ENCODE data around the gene DQX1. TPM values are rescaled to one million over a fixed set of nuclear protein-coding genes. Genes with fewer than 3 reads are reported as not detected.
A peak's percentile ranks its signal among the peaks of the same experiment; 100 is the strongest.

Gene DQX1
- total RNA-seq, 1 donor: under 0.01 TPM

DNA sequence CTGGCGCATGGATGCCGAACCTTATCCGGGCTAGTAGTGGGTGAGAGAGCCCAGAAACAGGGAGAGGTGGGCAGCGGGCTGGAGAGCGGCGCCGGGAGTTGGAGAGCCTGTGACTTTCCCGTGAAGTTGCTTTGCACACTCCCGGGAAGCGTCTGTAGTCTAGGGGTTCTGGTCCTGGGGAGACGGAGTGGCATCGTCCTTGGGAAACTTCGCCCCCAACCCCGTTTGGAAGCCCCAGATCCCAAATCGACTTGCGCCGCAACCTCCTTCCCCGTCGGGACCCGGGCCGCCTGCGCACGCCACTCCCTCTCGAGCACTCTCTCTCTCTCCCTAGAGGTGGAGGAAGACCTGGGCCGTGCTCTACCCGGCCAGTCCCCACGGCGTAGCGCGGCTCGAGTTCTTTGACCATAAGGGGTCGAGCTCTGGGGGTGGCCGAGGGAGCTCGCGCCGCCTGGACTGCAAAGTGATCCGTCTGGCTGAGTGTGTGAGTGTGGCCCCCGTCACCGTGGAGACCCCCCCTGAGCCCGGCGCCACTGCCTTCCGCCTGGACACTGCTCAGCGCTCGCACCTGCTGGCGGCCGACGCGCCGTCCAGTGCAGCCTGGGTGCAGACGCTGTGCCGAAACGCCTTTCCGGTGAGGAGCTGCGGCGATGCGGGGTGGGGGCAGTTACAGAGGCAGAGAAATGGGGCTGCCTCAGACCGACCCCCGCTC, 28.9 kb upstream of the DQX1 start:
- peak in 1 of 3 donors; percentile 51 for DNase-seq (ENCODE audit: low read depth in 2 of 3, low spot score in 2 of 3)

DNA sequence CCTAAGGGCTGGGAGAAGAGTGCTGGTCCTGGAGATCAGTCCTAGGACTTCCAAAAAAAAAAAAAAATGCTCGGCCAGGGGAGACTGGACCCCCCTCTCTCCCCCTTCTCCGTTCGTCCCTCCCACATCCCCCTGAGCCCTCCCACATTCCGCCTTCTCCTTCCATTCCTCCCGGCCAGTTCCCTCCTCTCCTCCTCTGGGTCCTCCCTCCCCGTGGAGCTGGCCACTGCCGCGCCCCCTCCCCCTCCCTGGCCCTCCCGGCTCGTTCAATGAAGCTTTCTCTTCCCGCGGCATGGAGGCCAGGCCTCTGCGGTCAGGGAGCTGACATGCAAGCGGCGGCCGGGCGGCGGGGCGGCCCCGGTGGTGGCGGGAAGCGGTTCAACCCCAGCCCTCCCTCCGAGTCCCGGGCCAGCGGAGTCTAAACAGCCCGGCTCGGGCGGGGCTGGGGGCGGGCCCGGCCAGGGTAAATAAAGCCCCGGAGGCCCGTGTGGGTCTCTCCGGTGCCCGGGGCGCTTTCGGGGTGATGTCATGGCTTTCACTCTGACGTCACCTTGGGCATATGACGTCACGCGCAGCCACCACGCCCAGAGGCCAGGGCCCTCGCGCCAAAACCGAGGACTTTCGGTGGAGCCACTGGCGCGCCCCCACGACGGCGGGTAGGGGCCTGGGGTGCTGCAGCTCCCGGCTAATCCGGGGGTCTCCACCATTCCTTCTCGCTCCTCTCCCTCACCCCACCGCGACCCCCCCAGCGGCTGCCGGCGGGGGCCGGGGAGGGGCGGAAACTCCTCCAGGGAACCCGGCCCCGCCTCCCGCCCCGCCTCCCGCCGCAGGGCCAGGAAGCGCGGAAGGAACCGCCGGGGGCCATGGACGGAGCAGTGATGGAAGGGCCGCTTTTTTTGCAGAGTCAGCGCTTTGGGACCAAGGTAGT, 28.1 kb upstream of the DQX1 start, which contains the start of the genes DOK1 and LOXL3:
Gene DOK1, plus strand, starts transcription at position 829 of the 928 bp plus-strand sequence. Its CDS starts 35 bp downstream, at position 864.
Gene LOXL3, minus strand, starts transcription at position 51 of the 928 bp plus-strand sequence. CDS start 1,308 bp downstream, outside the sequence.
- DNase-seq (ENCODE audit: low read depth in 2 of 3, low spot score in 2 of 3): peak; percentile 79 to 86 (median 85)

DNA sequence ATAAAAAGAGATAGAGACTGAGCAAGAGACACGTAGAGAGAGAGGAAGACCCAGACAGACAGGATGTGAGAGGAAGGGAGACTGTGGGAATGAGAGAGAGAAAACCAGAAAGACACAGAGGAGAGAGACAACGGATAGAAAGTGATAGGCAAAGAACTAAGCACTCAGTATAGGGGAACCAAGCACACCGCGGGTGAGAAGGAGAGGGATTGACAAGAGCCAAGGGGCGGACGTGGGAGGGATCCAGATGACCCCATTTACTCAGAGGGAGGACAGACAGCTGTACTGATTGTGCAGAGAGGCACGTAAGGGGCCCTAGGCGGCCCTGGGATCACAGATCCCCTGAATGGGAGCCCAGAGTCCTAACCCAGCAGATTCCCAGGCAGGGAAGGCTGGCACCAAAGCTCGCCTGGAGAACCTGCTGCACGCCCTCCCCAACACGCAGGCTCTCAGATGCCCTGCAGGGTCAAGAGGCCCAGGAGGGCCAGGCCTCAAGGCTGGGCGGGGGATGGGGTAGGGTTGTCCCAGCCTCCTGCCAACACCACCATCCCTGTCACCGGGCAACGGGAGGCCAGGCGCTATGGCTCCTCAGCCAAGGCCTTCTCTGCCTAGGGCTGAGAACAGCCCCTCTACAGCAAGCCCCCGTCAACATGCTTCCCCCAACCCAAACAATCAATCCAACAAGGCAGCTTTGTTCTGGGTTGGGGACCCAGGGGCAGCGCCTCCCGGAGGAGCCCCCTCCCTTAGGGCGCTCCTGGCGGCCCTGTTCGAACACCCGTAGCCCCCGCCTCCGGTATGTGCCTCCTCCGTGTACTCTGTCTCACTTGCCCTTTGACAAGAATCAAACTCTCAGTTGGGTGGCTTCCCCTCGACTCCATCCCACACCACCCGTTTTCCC, 27.1 kb upstream of the DQX1 start:
- DNase-seq (ENCODE audit: low read depth in 2 of 3, low spot score in 2 of 3): no peak

DNA sequence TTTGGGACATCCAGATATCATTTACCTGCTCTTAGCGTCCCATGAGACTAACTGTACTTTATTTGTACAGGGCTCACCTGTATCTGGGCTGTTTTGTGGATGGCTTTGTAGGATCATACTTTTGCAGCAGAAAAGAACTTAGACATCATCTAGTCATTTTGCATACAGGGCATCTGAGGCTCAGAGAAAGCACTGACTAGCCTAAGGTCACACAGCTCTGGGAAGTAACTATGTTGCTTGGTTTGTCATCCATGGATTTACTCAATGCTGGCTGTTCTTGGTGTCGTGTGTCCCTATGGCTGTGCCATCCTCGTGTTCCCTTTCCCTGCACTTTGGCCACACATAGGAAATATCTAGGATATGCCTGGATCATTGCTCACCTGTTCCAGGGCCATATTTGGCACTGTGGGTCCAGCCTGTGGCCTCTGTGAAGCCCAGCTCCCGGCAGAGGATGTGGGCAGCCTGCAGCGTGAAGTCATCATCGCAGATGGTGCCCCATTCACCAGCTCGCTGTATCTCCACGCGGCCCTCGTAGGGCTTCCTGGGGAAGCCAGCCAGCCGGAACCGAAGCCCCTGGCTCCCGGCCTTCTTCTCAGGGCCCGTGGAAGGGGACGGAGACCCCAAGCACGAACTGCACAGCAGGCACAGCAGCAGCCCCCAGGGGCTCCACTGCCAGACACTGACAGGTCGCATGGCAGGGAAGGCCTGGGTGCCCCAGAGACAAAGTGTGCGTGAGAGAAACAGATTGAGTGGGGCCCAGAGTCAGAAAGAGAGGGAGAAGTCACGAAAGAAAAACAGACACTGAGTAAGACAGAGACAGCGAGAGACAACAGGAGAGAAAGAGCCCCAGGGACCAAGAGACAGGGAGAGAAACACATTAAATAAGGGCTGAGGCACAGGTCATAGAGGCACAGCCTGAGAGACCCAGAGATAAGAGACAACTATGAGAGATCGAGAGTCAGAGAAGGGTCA, 26.2 kb upstream of the DQX1 start:
- no peak for DNase-seq (ENCODE audit: low read depth in 2 of 3, low spot score in 2 of 3)

DNA sequence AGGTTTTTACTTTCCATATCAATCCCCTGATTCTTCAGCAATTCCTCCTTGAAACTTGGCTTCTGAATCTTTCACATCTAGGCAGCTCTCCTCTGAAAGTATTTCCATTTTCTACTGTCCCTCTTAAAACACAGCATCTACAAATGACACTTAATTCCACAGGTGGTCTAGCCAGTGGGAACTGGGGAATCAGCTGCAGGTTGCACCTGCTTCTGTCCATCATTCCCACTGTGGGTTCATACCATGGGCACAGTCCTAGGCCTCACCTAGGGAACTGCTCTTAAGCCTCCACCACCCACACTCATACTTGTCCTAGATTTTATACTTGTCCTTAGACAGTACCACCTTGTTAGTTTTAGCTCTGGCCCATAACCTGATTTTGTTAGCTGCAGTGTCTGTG, 25.5 kb upstream of the DQX1 start:
- no peak for DNase-seq (ENCODE audit: low read depth in 2 of 3, low spot score in 2 of 3)

DNA sequence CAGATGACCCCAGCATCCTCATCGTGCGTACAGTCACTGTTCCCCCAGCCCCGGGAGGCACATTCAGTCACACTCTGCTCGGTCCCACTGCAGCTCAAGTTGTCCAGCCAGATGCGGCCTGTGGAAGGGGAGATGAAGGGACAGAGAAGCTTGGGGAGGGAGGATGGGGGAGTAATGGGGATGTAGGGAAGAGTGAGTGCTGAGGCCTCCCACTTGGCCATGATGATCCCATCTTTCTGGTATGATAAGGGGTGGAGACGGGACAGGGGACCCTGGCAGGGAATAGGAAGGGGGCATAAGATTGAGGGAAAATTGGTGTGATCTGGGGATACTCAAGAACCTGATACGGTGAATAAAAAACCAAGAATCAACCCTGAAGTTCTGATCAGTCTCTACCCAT, 24.2 kb upstream of the DQX1 start:
- DNase-seq (ENCODE audit: low read depth in 2 of 3, low spot score in 2 of 3): no peak

DNA sequence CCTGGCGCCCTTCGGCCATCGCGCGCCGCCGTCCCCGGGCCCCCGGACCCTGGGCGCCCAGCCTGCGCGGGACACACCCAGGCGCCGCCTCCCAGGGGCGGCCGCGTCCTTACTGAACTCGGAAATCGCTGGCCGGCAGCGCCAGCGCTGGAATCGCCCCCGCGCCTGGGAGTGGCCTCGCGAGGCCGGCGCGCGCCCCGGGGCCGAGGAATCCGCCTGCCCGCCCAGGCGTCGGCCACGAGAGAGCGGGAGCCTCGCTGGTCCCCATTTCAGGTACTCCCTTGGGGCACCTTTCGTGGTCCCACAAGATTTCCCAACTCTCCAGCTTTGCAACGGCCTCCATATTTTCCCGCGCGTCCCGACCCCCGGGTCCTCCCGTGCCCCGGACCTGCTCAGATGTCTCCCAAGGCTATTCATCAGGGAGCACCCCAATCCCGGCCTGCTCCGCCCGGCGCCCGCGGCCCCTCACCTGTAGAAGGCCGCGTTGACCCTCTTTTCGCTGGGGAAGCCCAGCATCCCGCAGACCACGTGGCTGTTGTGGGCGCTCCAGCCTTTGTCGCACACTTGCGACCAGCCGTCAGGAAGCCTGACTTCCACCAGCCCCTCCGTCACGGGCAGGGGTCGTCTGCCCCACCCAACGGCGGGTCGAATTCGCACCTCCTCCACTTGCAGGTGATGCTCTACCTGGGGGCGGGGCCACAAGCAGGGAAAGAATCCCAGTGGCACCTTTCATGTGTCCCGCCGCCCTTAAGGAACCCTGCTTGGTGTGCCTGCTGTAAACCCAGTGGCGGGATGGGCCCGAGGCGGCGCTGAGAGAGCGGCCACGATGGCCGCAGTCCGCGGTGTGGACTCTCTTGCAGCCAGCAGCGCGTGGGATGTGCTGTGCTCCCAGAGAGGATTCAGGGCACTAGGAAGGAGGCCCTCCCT, 23.1 kb upstream of the DQX1 start:
- no peak for DNase-seq (ENCODE audit: low read depth in 2 of 3, low spot score in 2 of 3)

DNA sequence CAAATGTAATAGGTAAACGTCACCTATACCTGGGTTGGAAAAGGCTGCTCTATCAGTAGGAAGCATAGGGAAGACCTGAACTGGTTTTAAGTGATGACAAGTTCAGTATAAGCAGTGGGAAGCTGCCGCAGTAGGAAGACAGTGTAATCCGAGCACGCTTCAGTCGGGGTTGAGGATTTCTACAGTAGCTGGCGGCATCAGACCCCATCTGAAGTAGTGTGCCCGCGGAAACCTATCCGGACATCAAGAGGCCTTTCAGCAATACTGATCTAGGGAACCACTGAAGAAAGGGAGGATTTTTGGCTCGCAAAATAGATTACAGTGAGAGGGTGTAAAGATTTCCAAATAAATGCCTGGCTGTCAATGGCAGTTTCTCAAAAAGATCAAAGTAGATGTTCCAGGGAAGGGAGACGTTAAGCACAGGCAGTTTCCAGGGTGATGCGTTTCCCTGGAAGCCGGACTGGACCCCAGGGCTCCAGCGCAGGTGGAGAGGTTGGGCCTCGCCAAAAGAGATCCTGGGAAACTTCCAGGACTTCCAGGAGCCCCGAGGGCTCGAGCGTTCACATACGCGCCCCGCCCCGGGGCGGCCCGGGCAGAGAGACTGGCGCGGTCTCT, 22.4 kb upstream of the DQX1 start:
- DNase-seq (ENCODE audit: low read depth in 2 of 3, low spot score in 2 of 3): no peak

DNA sequence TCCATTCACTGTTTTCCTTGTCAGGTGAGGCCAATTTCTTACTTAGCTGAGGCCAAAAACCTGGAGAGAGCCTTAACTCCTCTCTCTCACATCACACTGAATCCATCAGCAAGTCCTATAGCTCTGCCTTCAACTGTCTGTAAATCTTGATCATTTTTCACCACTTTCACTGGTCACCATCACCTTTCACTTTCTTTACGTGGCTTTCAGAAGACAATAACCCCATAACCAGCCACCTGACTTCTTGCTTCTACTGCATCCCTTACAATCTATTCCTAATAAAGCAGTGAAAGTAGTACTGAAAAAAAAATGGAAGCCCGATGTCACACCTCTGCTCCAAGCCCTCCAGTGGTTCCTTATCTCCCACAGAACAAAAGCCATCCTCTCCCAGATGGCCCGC, 20.0 kb upstream of the DQX1 start:
- no peak for DNase-seq (ENCODE audit: low read depth in 2 of 3, low spot score in 2 of 3)

DNA sequence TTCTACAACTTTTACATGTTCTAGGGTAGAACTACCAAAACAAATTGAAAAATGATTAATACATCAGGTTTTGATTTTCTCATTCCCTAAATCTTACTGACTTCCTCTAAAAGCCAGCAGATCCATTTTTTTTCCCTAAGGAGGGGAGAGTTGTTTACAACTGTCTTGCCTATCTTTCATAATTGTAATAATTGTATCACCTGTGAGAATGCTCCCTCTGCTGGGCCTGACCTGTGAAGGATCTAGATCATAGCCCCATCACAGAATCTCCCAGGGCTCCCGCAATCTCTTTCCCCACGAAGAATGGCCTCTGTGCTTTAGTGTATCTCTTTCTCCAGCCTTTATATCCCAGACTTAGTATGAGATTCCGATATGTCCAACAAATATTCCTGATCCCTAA, 18.6 kb upstream of the DQX1 start:
- no peak for DNase-seq (ENCODE audit: low read depth in 2 of 3, low spot score in 2 of 3)

DNA sequence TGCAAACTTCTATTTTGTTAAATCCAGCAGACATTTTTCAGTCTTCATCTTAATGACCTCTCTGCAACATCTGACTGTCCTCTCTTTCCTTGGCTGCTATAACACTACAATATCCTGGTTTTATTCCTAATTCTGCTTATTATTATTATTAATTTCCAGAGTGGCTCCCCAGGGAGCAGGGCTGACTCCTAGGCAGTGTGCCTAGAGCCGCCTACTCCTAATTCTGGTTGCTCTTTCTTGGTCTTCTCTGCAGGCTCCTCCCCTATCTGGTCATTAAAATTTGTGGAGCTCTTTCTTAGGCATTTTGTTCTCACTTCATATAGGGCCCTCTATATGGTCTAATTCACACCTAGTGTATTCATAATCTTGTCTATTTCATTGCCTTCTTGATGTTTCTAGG, 16.9 kb upstream of the DQX1 start:
- DNase-seq (ENCODE audit: low read depth in 2 of 3, low spot score in 2 of 3): no peak

DNA sequence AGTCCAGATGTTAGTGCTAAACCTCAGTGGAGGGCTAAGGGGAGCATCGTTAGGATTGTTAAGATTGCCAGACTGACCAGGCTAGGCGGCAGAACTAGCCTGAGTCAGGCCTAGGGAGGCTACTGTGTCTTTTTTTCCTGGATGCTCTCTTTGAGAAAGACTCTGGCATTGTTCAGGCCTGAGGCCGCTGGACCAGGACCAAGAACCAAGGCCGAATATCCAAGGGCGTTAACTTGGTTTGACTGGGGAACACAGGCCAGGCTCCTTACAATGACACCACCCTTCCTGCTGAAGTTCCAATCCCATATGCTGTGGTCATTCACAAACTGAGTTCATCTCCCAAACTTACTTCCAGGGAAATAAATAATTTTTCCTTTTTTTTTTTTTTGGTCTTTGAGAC, 14.3 kb upstream of the DQX1 start:
- DNase-seq (ENCODE audit: low read depth in 2 of 3, low spot score in 2 of 3): no peak

DNA sequence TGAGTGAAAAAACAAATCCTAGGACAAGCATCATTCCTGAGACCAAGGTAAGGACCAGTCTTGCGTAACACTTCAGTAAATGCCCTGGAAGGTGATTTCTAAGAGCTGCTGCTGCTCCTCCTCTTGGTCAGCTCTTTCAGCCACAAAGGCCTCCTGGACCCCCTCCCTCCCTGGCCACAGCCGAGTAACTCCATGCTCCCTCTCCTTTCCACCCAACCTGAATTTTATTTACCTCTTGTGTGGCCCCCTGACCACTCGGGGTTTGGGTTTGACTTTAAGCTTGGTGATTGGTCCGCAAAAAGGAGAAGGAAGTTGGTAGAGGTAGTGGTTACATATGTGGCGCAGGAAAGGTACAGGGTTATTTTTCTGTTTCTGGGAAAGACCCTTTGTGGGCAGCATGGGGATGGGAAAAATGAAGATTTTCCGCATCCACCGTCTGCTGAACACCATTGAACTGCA, 12.9 kb upstream of the DQX1 start:
- DNase-seq (ENCODE audit: low read depth in 2 of 3, low spot score in 2 of 3): peak in 2 of 3 donors; percentile 57 to 70

DNA sequence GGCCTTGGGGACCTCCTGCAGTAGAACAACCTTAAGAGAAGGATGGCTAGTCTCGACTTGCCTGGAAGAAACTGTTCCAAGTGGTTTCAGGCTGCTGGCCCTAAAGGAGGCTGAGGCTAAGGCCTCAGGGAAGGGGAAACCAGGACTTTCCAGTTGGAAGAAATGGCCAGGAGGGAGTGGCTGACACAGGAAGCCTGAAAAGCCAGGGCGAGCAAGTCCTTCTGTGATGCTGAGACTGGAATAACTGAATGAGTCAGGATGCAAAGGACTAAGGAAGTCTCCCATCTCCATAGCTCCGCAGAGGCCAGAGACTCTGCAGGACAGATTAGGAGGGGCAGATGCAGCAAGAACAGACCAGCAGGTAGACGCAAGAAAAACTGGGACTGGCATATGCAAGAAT, 11.1 kb upstream of the DQX1 start:
- no peak for DNase-seq (ENCODE audit: low read depth in 2 of 3, low spot score in 2 of 3)

DNA sequence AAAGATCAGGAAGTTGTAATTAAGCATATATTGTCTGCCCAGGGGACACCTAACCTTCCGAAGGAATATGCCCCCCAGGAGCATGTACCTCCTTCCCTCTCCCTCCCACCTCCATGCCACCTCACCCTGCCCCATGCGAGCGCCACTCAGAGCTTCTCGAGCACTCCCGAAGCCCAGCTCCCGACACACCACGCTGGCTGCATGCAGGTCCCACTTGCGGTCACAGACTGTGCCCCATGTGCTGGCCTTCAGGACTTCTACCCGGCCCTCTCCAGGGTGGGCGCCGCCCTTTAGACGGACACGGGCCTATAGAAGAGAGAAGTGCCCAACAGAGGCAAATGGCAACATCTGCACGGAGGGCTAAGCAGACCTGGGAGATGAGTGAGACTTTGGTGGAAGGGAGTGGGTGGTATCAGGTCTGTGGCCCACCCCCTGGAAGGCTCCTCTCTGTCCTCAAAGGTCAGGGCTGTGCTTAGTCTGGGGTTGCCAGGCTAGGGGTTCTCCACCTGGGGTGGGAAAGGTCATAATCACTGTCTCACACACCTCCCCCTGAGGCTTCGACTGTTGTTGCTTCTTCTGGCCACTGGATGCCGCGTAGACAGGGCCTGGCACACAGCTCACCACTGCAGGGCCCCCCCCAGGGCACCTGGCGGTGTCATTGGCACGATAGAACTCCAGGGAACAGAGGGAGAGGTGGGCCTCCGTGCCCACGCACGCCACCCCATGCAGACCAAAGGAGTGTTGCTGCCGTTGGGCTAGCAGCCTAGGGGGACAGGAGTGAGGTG, 10.3 kb upstream of the DQX1 start:
- DNase-seq (ENCODE audit: low read depth in 2 of 3, low spot score in 2 of 3): no peak

DNA sequence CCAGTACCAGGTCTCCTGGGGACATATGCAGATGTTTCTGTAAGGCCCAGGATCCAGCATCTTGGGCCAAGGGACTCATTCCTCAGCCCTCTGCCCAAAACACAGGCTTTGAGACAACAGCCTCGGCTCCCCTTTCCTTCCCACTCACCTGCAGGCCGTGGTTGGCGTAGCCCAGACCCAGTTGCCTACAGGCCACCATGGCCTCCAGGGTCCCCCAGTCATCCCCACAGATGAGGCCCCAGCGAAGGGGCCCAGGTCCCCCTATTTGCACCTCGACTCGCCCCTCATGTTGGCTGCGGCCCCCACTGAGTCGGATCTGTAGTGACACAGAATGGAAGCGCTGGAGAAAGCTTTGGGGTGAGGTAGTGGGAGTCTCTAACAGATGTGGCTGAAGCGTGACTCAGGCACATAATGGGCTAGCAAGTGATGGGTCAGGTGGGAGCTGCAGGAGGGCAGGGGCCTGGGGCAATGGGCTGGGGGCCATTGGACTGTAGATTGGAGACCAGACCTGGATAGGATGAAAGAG, 9.5 kb upstream of the DQX1 start:
- no peak for DNase-seq (ENCODE audit: low read depth in 2 of 3, low spot score in 2 of 3)

DNA sequence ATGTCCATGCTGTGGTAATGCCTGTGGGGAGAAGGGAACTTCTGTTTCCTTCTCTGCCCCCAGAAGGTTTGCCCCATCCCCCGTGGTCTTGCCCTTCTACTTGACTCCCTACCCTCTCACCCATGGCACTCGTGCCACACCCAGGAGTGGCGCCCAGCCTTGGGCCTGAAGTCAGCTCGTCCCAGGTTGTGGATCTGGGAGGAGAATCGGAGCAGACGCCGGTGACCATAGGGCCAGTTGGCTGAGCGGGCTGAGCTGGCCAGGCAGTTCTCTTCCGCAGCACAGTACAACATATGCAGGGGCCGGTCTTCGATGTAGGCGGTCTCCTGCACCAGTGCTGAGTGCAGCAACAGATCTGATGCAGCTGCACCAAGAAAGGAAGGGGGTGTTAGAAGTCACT, 8.4 kb upstream of the DQX1 start:
- no peak for DNase-seq (ENCODE audit: low read depth in 2 of 3, low spot score in 2 of 3)

Data from hematopoietic multipotent progenitor cell (in vitro differentiated cells).